ENCODE results near the gene SLC34A1.
"Not testable (repeated sequence)": the region's sequence is repeated elsewhere in the genome, so short reads cannot be mapped to it uniquely, and the experiment has no call there.

SLC34A1 gene

DNA sequence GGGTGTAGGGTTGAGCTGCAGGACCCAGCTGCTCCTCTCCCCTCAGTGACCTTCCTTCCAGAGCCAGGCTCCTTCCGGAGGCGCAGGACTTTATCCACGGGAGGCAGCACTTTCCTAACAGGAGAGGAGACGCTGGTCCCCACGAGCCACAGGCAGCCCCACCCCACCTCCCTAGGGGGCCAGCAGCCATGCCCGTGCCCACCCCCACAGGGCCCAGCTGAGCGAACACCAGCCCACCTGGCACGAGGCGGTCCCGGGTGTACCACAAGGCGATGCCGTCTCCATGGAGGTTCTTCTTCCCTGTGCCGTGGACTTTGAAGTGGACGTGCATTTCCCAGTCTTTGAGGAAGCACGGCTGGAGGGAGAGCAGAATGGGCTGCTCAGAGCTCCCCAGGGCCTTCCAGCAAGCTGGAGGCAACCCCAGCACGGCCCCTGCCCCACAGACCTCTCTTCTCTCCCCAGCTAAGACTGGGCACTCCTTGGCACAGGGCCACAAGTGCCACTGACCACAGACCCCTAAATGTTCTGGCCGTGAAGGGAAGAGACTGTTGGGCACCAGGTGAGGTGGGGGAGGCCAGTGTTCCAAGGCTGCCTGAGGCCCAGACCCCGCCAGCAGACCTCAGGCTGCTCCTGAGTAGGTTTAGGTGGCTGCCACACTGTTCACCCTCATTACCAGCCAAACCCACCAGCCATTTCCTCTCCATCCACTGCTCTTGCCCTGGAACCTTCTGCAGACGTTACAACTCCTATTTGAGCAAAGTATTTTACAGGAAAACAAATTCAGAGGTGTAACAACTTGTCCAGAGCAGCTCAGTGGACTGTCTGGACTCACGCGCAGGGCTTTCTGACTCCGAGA is 45.8 kb upstream of the SLC34A1 start:
- Histone ChIP-seq H3K27ac (no peak overlapping the region), H3K27me3 (ENCODE audit: insufficient read depth, low read depth, severe bottlenecking) (no peaks in the 10 kb centered on the region)

DNA sequence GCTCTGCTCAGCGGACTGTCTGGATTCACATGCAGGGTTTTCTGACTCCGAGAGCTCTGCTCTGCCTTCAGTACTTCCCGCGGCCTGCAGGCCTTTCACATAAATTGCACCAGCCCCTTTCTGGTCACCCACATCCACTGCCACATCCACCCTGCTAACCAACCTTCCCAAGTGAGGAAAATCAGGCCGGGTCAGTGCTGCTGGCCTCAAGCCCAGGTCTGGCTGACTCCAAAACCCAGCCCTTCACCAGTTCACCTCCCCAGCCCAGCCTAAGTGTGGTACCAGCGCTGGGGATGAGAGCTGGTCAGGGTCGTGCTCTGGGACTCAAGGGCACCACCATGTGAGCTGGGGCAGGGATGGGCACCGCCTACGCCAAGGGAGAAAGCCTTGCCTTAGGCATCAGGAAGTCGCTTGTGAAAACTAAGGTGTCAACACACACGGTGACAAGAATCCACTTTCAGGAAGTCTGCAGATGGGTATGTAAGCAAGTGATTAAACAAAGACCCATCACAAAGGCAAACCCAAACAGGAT is 45.1 kb upstream of the SLC34A1 start:
- DNase-seq = no peak
- Histone ChIP-seq H3K27ac (no peak overlapping the region), H3K4me3 (ENCODE audit: low read depth, low read length) (no peak overlapping the region), H3K36me3 (peaks cover 2% of the 10 kb centered on the region; the same call in 1 of the 2 replicates), H3K27me3 (ENCODE audit: insufficient read depth, low read depth, severe bottlenecking) (no peaks in the 10 kb centered on the region), H3K9me3 (ENCODE audit: severe bottlenecking) (no peaks in the 10 kb centered on the region)
- TF ChIP-seq, protein P1, sequence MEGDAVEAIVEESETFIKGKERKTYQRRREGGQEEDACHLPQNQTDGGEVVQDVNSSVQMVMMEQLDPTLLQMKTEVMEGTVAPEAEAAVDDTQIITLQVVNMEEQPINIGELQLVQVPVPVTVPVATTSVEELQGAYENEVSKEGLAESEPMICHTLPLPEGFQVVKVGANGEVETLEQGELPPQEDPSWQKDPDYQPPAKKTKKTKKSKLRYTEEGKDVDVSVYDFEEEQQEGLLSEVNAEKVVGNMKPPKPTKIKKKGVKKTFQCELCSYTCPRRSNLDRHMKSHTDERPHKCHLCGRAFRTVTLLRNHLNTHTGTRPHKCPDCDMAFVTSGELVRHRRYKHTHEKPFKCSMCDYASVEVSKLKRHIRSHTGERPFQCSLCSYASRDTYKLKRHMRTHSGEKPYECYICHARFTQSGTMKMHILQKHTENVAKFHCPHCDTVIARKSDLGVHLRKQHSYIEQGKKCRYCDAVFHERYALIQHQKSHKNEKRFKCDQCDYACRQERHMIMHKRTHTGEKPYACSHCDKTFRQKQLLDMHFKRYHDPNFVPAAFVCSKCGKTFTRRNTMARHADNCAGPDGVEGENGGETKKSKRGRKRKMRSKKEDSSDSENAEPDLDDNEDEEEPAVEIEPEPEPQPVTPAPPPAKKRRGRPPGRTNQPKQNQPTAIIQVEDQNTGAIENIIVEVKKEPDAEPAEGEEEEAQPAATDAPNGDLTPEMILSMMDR (IDR thresholded peaks at IDR 0.05; ENCODE audit: low read depth, low read length) = no peak

More for the DNA sequence above, 45.8 kb upstream of the SLC34A1 start:
- TF ChIP-seq, protein P1 (IDR thresholded peaks at IDR 0.05; ENCODE audit: low read depth, low read length) = no peak
- no peak overlapping the region for H3K4me3 ChIP-seq (ENCODE audit: low read depth, low read length)
- no peaks in the 10 kb centered on the region for H3K9me3 ChIP-seq (ENCODE audit: severe bottlenecking)
- DNase-seq = no peak
- H3K36me3 ChIP-seq = peaks cover 2% of the 10 kb centered on the region; the same call in 1 of the 2 replicates

DNA sequence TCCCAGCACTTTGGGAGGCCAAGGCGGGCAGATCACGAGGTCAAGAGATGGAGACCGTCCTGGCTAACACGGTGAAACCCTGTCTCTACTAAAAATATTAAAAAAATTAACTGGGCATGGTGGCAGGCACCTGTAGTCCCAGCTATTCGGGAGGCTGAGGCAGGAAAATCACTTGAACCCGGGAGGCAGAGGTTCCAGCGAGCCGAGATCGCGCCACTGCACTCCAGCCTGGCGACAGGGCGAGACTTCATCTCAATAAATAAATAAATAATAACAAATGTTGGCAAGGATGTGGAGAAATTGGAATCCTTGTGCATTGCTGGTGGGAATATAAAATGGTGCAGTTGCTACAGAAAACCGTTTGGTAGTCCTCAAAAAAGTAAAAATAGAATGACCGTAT is 41.2 kb upstream of the SLC34A1 start:
- not testable (repeated sequence) for DNase-seq; H3K4me3 ChIP-seq (ENCODE audit: low read depth, low read length); H3K27ac ChIP-seq; H3K9me3 ChIP-seq (ENCODE audit: severe bottlenecking); H3K36me3 ChIP-seq; H3K27me3 ChIP-seq (ENCODE audit: insufficient read depth, low read depth, severe bottlenecking)

DNA sequence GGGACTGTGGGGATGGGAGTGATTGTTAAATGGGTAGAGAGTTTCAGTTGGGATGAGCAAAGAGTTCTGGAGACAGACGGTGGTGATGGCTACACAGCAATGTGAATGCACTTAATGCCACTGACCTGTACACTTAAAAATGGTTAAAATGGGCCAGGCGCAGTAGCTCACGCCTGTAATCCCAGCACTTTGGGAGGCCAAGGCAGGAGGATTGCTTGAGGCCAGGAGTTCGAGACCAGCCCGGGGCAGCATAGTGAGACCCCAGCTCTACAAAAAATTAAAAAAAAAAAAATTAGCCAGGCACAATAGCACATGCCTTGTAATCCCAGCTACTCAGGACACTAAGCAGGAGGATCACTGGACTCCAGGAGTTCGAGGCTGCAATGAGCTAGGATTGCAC is 40.5 kb upstream of the SLC34A1 start:
- TF ChIP-seq, protein P1 (IDR thresholded peaks at IDR 0.05; ENCODE audit: low read depth, low read length) = no peak
- Histone ChIP-seq H3K9me3 (ENCODE audit: severe bottlenecking) (no peaks in the 10 kb centered on the region), H3K27ac (no peak overlapping the region), H3K4me3 (ENCODE audit: low read depth, low read length) (no peak overlapping the region), H3K27me3 (ENCODE audit: insufficient read depth, low read depth, severe bottlenecking) (no peaks in the 10 kb centered on the region), H3K36me3 (no peaks in the 10 kb centered on the region)
- DNase-seq = no peak

DNA sequence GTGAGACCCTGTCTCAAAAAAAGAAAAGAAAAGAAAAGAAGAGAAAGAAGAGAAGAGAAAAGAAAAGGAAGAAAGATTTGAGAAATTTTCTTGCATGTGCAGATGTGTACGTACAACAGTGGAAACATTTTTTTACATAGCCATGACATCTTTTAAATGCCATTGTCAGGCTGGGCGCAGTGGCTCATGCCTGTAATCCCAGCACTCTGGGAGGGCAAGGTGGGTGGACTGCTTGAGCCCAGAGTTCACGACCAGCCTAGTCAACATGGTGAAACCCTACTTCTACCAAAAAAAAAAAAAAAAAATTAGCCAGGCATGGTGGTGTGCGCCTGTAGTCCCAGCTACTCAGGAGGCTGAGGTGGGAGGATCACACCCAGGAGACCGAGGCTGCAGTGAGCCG is 39.3 kb upstream of the SLC34A1 start:
- Histone ChIP-seq H3K27me3 (ENCODE audit: insufficient read depth, low read depth, severe bottlenecking) (no peaks in the 10 kb centered on the region), H3K27ac (no peak overlapping the region), H3K4me3 (ENCODE audit: low read depth, low read length) (no peak overlapping the region), H3K36me3 (no peaks in the 10 kb centered on the region; the same call in 1 of the 2 replicates), H3K9me3 (ENCODE audit: severe bottlenecking) (no peaks in the 10 kb centered on the region)
- DNase-seq = no peak
- TF ChIP-seq, protein P1 (IDR thresholded peaks at IDR 0.05; ENCODE audit: low read depth, low read length) = no peak

DNA sequence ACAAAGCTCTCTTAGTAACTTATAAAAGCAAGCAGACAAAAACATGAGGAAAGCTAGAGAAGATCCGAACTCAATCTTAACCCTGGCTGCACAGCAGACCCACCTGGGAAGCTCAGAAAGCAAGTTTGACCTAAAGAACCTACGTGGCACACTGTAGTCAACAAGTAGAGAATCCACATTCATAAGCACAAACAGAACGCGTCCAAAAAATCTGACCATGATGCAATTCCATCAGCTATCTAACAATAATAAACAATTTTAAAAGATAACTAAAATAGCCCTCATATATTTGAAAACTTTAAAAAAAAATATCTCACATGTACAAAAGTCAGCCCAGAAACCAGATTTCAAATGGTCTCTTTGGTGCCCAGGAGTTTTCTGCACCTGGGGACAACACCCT is 37.4 kb upstream of the SLC34A1 start:
- no peak for DNase-seq
- no peak overlapping the region for H3K4me3 ChIP-seq (ENCODE audit: low read depth, low read length)
- no peaks in the 10 kb centered on the region for H3K27me3 ChIP-seq (ENCODE audit: insufficient read depth, low read depth, severe bottlenecking)
- no peak overlapping the region for H3K27ac ChIP-seq
- TF ChIP-seq, protein P1 (IDR thresholded peaks at IDR 0.05; ENCODE audit: low read depth, low read length) = no peak
- H3K36me3 ChIP-seq = no peaks in the 10 kb centered on the region; the same call in 1 of the 2 replicates
- H3K9me3 ChIP-seq (ENCODE audit: severe bottlenecking) = no peaks in the 10 kb centered on the region
